ENCODE results near the gene YKT6. TPM values are rescaled to one million over a fixed set of nuclear protein-coding genes. Genes with fewer than 3 reads are reported as not detected.

The YKT6 gene
- total and polyA plus RNA-seq, 2 of the 8 experiments (the other 6 are each of a cell fraction or from before 2014, with no cell fraction given): 75.3 to 103 TPM

- ChIA-PET POLR2A (ENCODE audit: partially characterized antibody) (no interaction called here), CTCF (ENCODE audit: partially characterized antibody) (interaction anchor here (0.7 to 2.3 kb wide), 12 partner anchors 14 to 260 kb away, joined by 3 to 12 read pairs (median 3); no protein-coding TSS in a partner anchor)
- no peaks in the 10 kb centered on the region for H3K27me3 ChIP-seq (replicated peaks in 1 of 4; ENCODE audit: control insufficient read depth in 3 of 4, extremely low read depth in 1 of 4, insufficient read depth in 3 of 4, low read length in 3 of 4)
Measured at GRCh38 chr7:44220358-44221112, 19.8 kb downstream of the YKT6 start.

More at GRCh38 chr7:44220358-44221112, 19.8 kb downstream of the YKT6 start:
- Histone ChIP-seq H3K9ac (replicated peaks in 1 of 4; ENCODE audit: extremely low read depth in 1 of 4, low read depth in 3 of 4, low read length in 3 of 4) (no peak overlapping the region), H3K4me1 (replicated peaks in 1 of 4; ENCODE audit: control insufficient read depth in 3 of 4, insufficient read depth in 4 of 4, low read length in 3 of 4) (peaks cover 0 to 28% (median 12%) of the 10 kb centered on the region in 4 experiments; a peak in 6 of 7 replicates), H4K91ac (replicated peaks; ENCODE audit: insufficient read length, low read length) (no peak overlapping the region), H3K23ac (ENCODE audit: insufficient read length) (no peak overlapping the region), H3K36me3 (ENCODE audit: control insufficient read depth in 2 of 4, insufficient read depth in 4 of 4, low read length in 3 of 4) (no peaks in the 10 kb centered on the region), H3K27ac (ENCODE audit: low read depth, low read length) (no peak overlapping the region), H3K79me2 (ENCODE audit: control insufficient read depth in 1 of 2, insufficient read depth in 2 of 2, low read length in 2 of 2) (no peaks in the 10 kb centered on the region), H2AFZ (ENCODE audit: low read length) (no peak overlapping the region), H3K79me1 (ENCODE audit: low read depth, low read length) (no peaks in the 10 kb centered on the region), H3K9me3 (ENCODE audit: insufficient read depth in 2 of 2, low read depth in 1 of 2, low read length in 1 of 2) (no peaks in the 10 kb centered on the region; a peak in 1 of 4 replicates), H4K20me1 (replicated peaks in 1 of 2; ENCODE audit: control insufficient read depth in 1 of 2, insufficient read depth in 2 of 2, low read length in 2 of 2) (no peaks in the 10 kb centered on the region), H2BK12ac (ENCODE audit: low read depth, low read length) (0 out of 2 replicates have a peak overlapping the region, but pooled peaks have one; percentile 27), H3K4ac (replicated peaks; ENCODE audit: insufficient read length, low read depth, low read length) (no peak overlapping the region), H2BK5ac (ENCODE audit: low read depth, low read length) (no peak overlapping the region), H3K14ac (ENCODE audit: insufficient read length) (no peak overlapping the region), H3K18ac (ENCODE audit: extremely low read depth, low read length) (no peak overlapping the region), H4K8ac (ENCODE audit: extremely low read depth, insufficient read depth, low read length) (0 out of 2 replicates have a peak overlapping the region, but pooled peaks have one; percentile 4), H2BK15ac (ENCODE audit: low read length) (no peak overlapping the region), H2AK5ac (ENCODE audit: low read depth, low read length) (no peak overlapping the region), H3K4me3 (ENCODE audit: extremely low read depth in 1 of 4, insufficient read depth in 2 of 4, low read depth in 3 of 4, low read length in 4 of 4) (no peak overlapping the region), H3K4me2 (ENCODE audit: insufficient read depth in 1 of 2, low read depth in 2 of 2, low read length in 2 of 2) (no peak overlapping the region), H2BK20ac (ENCODE audit: low read length) (no peak overlapping the region), H4K5ac (ENCODE audit: insufficient read length, low read depth, low read length) (no peak overlapping the region), H2BK120ac (replicated peaks; ENCODE audit: low read depth, low read length) (no peak overlapping the region), H3K56ac (replicated peaks; ENCODE audit: insufficient read length, low read depth, low read length) (no peak overlapping the region), H3K23me2 (ENCODE audit: low read depth, low read length) (no peaks in the 10 kb centered on the region; the same call in 1 of the 2 replicates)
- no peak for TF ChIP-seq SIX5 (IDR thresholded peaks at IDR 0.05; ENCODE audit: low read depth, low read length)
- TF ChIP-seq SIRT6 (IDR thresholded peaks at IDR 0.05; ENCODE audit: low read length): no peak
- no peak for TF ChIP-seq NANOG (IDR thresholded peaks at IDR 0.05; ENCODE audit: insufficient read depth, low read depth, low read length, poor library complexity, severe bottlenecking)
- TF ChIP-seq CBX5 (IDR thresholded peaks at IDR 0.05; ENCODE audit: low read depth, low read length): no peak
- DNase-seq (ENCODE audit: low read depth in 1 of 2, low spot score in 2 of 2) (no peak), FAIRE-seq (no peak)
- 92% methylated on average over 23 of the region's 24 CpGs; no CpG with 5 or more reads in 1 of the 2 experiments for WGBS, 2 experiments (ENCODE audit: extremely low coverage in 1 of 2, insufficient coverage in 1 of 2, insufficient read length in 1 of 2, insufficient replicate concordance in 2 of 2, low coverage in 1 of 2, low lambda C conversion rate in 2 of 2, missing lambda C conversion rate in 1 of 2)

Measured in H1 (cell line).